ENCODE data around the gene INO80C. TPM values are rescaled to one million over a fixed set of nuclear protein-coding genes. Genes with fewer than 3 reads are reported as not detected.

The INO80C gene
- total RNA-seq, 1 experiment from 2014 or later, result 51.1 TPM

- WGBS (ENCODE audit: extremely low coverage, insufficient read length, low lambda C conversion rate), result no CpG with 5 or more reads among the region's 3 CpGs
- no peak for DNase-seq
- no peak for TF ChIP-seq CTCF (conservative IDR thresholded peaks at IDR 0.05)
Measured at GRCh38 chr18:35500113-35500512, 2.4 kb upstream of the INO80C start.

More at GRCh38 chr18:35500113-35500512, 2.4 kb upstream of the INO80C start:
- Histone ChIP-seq H2AFZ (ENCODE audit: low read length) (no peak overlapping the region), H3K79me2 (ENCODE audit: insufficient read depth, low read length) (peaks cover 11% of the 10 kb centered on the region; the same call in 1 of the 2 replicates), H3K79me1 (ENCODE audit: insufficient read depth, low read depth, low read length, poor library complexity, severe bottlenecking) (no peaks in the 10 kb centered on the region), H4K20me1 (ENCODE audit: control insufficient read depth, insufficient read depth, insufficient read length) (no peaks in the 10 kb centered on the region), H3K4ac (ENCODE audit: low read depth, low read length) (no peak overlapping the region), H2BK12ac (ENCODE audit: insufficient read length, low read depth, low read length) (no peak overlapping the region), H3K9ac (ENCODE audit: extremely low read depth, insufficient read length, low read length) (no peak overlapping the region), H3K18ac (ENCODE audit: insufficient read length, low read depth, low read length) (no peak overlapping the region), H4K91ac (ENCODE audit: insufficient read length, low read depth, low read length) (no peak overlapping the region), H2BK5ac (ENCODE audit: insufficient read length, low read length) (no peak overlapping the region), H3K27me3 (ENCODE audit: insufficient read depth, low read length) (no peaks in the 10 kb centered on the region), H4K8ac (replicated peaks; ENCODE audit: insufficient read length, low read depth, low read length) (no peak overlapping the region), H2BK120ac (ENCODE audit: low read depth, low read length, poor library complexity, severe bottlenecking) (no peak overlapping the region), H3K9me3 (ENCODE audit: control insufficient read depth, low read depth, low read length) (no peaks in the 10 kb centered on the region), H2BK20ac (ENCODE audit: low read depth, low read length, poor library complexity, severe bottlenecking) (no peak overlapping the region), H3K27ac (ENCODE audit: insufficient read length, low read depth, low read length) (no peak overlapping the region), H2AK5ac (ENCODE audit: insufficient read length, low read length) (no peak overlapping the region), H3T11ph (ENCODE audit: low read length) (no peak overlapping the region), H2BK15ac (ENCODE audit: low read depth, low read length) (no peak overlapping the region), H3K4me1 (ENCODE audit: insufficient read depth, low read length) (peaks cover 11% of the 10 kb centered on the region; the same call in 1 of the 2 replicates), H3K14ac (ENCODE audit: insufficient read depth, low read length) (no peak overlapping the region), H3K4me2 (ENCODE audit: insufficient read depth, insufficient read length, low read length) (no peak overlapping the region), H3K56ac (ENCODE audit: insufficient read length, low read depth, low read length) (no peak overlapping the region), H3K23ac (ENCODE audit: insufficient read length, low read depth, low read length) (no peak overlapping the region), H3K23me2 (ENCODE audit: insufficient read length, low read depth, low read length, poor library complexity, severe bottlenecking) (peaks cover 4% of the 10 kb centered on the region), H4K5ac (ENCODE audit: insufficient read length, low read depth, low read length) (no peak overlapping the region)
- H3K27ac Mint-ChIP-seq, result no peak overlapping the region
- H3K9me3 Mint-ChIP-seq, result no peaks in the 10 kb centered on the region; a peak in 1 of 5 replicates
- no peak overlapping the region for H3K4me3 Mint-ChIP-seq
- H3K36me3 Mint-ChIP-seq (ENCODE audit: insufficient read depth in 1 of 3, low read depth in 3 of 3), result peaks cover 0 to 2% (median 0%) of the 10 kb centered on the region in 3 experiments; a peak in 3 of 7 replicates
- peaks cover 2% of the 10 kb centered on the region for H3K27me3 Mint-ChIP-seq (ENCODE audit: low read depth)
- peaks cover 29 to 33% of the 10 kb centered on the region in 2 experiments for H3K4me1 Mint-ChIP-seq
